Stimulated activated CD8-positive, alpha-beta memory T cell treated with anti-CD3 and anti-CD28 coated beads, Interleukin-15, amount 100 ng/mL, for 4 hours (primary cell): ENCODE data around the gene TRIM9.
"Not testable (repeated sequence)": the region's sequence is repeated elsewhere in the genome, so short reads cannot be mapped to it uniquely, and the experiment has no call there.

Experiments
- DNase-seq, 2 donors: peaks; one replicate each; pipeline ENCODE4 v3.0.0-alpha.2; 2020; ENCODE audit warnings: low read depth in 2 of 2

TRIM9 gene

DNA sequence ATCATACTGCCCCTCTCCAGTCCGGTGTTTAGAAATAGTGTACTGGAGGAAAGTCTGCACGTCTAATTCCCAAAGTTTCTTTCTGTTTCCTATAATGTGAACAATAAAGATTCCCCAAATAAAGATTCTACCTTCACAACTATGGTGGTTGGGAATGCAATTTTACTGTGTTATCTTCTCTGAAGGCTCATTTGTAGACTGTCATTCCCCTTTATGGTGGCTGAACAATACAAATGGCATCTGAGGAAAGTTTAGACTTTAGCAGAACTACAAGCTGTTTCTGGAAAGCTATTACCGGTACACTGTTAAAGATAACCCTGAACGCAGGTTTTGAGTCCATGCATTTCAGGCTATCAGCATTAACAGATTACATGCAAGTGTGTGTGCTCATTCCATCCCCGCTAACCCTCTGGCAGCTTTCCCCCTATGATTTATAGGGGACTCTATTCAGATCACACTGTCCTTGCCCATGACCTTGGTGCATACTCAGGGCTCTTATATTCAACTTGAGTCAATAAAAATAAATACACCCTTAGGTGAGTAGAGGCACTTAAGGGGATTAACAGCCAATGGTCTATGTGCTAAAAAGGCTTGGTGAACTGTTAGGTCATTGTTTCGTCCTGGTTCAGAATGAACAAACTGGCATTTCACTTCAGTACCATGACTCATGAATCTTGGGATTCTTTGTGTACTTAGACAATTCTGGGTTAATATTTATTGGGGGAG, 89.9 kb downstream of the TRIM9 start:
- DNase-seq, result no peak

- no peak for DNase-seq
Observed at GRCh38 chr14:51004352-51004800, 90.5 kb downstream of the TRIM9 start.

DNA sequence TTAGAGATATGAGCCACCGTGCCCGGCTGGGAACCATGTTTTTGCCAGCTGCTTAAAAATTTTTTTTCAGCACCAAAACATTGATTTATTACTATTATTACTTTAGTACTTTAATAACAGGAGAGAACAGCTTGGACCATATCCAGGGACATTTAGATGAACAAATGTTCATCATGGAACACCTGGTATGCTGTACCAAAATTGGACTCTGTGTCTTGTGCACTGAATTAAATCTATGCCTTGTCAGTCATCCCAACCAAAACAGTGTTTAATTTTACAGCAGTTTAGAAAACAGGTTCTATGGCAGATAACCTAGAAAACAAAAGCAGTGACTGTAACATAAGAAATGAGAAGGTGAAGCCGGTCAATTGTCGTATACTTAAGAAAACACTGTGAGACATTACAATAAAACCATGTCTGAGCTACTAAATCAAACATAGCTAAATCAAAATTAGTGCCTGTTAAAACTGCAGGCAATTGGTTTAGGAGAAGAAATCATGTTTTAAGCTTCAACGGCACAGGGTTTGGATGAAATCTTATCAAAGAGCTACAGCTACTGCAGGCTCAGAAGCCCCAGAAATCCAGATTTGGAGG, 92.4 kb downstream of the TRIM9 start:
- no peak for DNase-seq

GRCh38 chr14:51000566-51000965, 94.3 kb downstream of the TRIM9 start:
- DNase-seq, result no peak

GRCh38 chr14:50999726-51000125, 95.2 kb downstream of the TRIM9 start:
- DNase-seq, result no peak

DNA sequence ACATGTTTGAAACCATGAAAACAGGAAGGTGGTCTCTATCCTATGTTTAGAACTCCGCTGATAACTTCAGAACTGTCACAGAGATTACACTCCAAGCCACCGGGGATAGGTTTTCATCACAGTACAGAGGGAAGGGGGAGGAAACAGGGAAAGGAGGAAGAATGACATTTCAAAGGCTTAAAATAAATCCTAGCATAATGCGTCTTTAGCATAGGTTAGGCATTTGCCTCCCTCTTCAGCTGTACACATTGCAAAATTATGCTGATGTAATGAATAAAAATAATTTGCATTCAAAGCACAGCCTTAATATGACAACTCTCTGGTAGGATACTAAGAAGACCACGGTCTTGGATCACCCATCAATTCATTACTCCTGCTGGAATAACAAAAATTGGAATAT, 96.3 kb downstream of the TRIM9 start:
- DNase-seq, result no peak

GRCh38 chr14:50997712-50998111, 97.2 kb downstream of the TRIM9 start:
- no peak for DNase-seq

- DNase-seq, result not testable (repeated sequence)
Observed at GRCh38 chr14:50994158-50994557, 100.7 kb downstream of the TRIM9 start.

DNA sequence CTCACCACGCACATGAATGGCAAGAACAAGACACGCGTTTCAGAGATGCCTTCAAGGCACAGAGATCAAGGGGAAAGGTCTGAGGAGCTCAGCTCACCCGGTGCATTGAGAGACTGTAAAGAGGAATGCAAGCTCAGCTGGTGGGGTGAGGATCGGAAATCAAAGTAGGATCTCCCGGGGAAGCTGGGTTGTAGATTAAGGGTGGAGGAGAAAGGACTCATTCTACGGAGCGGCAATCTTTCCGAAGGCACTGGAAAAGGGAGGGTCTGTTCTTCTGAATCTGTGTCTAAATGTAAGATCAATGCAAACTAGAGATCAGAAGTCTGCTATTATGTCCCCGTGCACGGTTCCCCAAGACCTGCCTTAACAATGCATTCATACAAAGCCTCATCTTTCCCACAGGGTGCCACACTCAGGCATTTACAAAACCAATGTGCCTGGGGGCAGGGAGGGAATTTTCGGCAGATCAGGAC, 109.0 kb downstream of the TRIM9 start:
- no peak for DNase-seq

DNA sequence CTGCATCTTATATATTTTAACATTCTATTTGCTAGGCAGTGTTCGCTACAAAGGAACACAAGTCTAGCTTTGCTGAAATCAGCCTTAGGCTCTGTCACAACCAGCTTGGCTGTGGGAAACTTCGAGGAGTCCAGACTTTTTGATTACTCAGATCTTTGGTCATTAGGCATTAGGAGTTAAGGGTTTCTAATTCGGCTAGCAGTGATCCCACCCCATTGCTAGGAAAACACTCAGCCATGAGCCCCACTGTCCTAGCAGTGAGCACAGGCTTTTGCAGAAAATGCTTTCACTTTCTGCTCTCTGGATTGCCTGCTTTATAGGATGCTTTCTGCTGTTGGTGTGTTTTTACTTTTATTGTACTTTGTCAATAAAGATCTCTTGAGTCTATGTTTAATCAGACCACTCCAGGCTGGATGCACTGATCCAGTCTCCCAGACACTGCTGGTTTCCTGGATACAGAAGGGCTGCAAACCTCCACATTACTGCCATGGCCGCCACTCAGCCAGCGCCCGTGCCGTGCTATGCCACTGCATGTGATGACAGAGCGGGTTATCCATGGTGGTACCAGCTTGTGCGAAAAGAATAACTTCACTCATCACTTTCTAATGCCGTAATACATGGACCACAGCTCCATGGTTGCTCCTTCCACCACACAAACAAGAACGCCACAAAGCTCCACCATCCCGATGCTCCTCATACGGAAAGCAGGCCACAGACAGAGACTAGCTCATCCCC, 109.6 kb downstream of the TRIM9 start:
- DNase-seq, result no peak

- DNase-seq, result no peak
Observed at GRCh38 chr14:50984036-50984710, 110.7 kb downstream of the TRIM9 start.

GRCh38 chr14:50979941-50980850, 114.7 kb downstream of the TRIM9 start:
- DNase-seq, result no peak

- DNase-seq, result no peak
Observed at GRCh38 chr14:50978888-50979287, 116.0 kb downstream of the TRIM9 start.

GRCh38 chr14:50978529-50978871, 116.4 kb downstream of the TRIM9 start:
- DNase-seq, result no peak

GRCh38 chr14:50977863-50978528, 116.9 kb downstream of the TRIM9 start:
- no peak for DNase-seq

DNA sequence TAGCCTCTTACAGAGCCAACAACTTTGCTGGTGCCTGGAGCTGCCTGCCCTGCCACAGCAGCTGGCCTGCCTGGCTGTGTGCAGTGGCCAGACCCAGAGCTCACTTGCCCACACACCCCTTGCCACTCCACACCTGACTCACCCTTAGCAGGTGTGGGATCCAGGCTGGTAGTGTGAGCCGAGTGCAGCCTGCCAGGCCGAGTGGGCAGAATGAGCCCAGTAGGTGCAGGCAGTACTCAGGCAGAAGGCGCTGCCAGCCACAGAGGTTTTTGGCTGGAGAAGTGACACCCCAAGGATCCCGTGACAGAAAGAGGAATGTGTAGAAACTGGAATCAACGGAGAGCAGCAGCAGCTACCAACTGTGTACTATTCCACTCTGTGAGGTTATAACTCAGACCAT, 120.8 kb downstream of the TRIM9 start:
- no peak for DNase-seq

DNA sequence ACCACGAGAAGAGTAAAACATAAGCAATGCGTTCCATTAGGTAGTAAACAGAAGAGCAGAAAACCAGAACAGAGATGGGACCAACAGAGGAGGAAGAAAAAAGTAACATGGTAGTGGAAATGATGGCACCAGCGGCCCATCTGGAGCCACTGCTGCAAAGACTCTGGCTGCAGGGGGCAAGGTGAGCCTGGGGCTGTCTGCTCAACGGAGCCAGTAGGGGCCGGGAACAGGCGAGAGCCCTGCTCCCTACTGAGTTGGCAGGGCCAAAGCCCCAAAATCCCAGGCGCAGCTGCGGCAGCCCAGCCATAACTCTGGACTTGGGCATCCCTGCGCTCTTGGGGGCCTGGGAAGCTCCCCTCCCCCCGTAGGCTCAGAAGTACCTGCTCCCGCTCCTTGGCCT, 122.2 kb downstream of the TRIM9 start:
- no peak for DNase-seq

DNA sequence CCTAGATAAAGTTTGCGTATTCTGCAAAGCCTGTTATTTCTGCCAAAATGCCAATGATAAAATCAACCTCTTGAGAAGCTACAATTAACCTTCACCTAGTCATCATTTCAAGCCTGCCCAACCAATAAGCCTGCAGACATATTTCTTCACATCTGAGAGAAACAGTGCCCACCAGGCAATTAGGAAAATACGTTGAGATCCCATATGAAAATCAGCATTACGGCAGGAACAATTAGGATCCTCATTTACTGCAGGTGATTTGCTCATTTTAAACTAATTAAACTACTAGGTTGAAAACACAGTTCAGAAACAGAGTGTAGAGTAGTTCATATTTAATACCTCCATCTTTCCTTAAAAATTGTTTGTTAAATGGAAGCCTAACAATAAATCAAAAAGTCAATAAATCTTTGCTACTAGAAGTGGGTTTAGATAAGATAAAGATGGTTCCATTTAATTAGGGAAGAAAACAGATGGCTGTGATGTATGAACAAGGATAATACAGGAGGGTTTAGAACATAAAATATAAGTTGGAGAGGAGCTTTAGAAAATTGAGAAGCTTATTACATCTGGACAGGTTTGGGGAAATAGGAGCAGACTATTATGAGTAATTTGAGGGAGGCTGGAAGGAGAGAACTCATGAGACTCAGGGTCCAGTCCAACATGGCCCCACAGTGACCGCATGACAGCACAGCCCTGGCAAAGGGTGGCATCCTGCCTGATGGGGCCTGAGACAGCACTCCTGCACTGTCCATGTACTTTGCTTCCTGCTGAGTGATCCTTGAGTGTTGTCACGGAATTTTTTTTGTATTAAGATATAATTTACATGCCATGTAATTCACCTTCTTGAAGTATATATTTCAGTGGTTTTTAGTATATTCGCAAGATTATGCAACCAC, 123.8 kb downstream of the TRIM9 start:
- DNase-seq, result no peak

GRCh38 chr14:50967790-50968189, 127.1 kb downstream of the TRIM9 start:
- DNase-seq, result no peak

GRCh38 chr14:50967103-50967502, 127.8 kb downstream of the TRIM9 start:
- DNase-seq, result no peak
